ENCODE results near the gene SORL1. TPM values are rescaled to one million over a fixed set of nuclear protein-coding genes. Genes with fewer than 3 reads are reported as not detected.
A peak's percentile ranks its signal among the peaks of the same experiment; 100 is the strongest.

The SORL1 gene
- polyA plus RNA-seq, 1 donor, result 31.0 TPM

DNA sequence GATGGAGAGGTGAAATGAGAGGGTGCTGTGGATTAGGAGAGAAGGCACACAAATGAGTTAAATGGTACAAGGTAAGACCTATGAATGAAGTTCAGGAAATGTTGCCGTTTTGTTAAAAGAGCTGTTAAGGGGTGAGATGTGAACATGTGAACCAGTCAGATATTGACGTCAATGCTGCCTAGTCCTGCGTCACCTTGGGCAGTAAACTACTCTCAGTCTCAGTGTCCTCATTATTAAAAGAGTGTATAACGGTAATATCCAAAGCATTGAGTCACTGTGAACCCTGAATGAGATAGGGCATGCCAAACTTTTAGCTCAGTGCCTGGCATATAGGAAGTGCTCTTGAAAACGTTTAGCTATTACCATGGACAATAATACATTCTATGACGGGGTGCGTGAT lies 33.1 kb downstream of the SORL1 start:
- Histone ChIP-seq H3K9me3 (ENCODE audit: control insufficient read depth, low read depth, low read length) (no peaks in the 10 kb centered on the region), H3K27ac (ENCODE audit: low read length) (no peak overlapping the region), H3K4me1 (ENCODE audit: control insufficient read depth, insufficient read depth, low read length) (no peaks in the 10 kb centered on the region), H3K27me3 (ENCODE audit: control insufficient read depth, insufficient read depth, low read length) (no peaks in the 10 kb centered on the region), H3K36me3 (ENCODE audit: control insufficient read depth, insufficient read depth, low read length) (peaks cover 36% of the 10 kb centered on the region), H3K4me3 (ENCODE audit: low read length) (no peak overlapping the region)
- WGBS (ENCODE audit: insufficient coverage, low lambda C conversion rate), result 100% methylated on average over 1 of the region's 7 CpGs
- DNase-seq, result no peak

DNA sequence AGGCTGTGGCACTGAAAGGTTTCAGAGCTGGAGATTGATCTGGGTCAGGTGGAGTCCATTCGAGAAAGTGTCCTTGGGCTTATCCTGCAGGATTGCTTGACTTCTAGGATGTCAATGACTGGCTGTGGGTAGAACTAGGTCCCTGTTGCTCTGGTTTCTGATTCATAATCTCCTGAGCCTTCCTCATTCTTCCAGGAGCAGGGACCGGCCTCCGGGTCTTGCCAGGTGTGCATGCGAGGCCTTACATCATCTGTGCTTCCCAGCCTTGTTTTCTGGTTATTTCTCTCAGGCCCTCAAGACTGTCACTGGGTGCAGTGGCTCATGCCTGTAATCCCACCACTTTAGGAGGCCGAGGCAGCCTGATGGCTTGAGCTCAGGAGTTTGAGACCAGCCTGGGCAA lies 33.9 kb downstream of the SORL1 start:
- DNase-seq, result no peak
- Histone ChIP-seq H3K27me3 (ENCODE audit: control insufficient read depth, insufficient read depth, low read length) (no peaks in the 10 kb centered on the region), H3K4me3 (ENCODE audit: low read length) (no peak overlapping the region), H3K4me1 (ENCODE audit: control insufficient read depth, insufficient read depth, low read length) (no peaks in the 10 kb centered on the region), H3K36me3 (ENCODE audit: control insufficient read depth, insufficient read depth, low read length) (peaks cover 39% of the 10 kb centered on the region), H3K27ac (ENCODE audit: low read length) (no peak overlapping the region), H3K9me3 (ENCODE audit: control insufficient read depth, low read depth, low read length) (no peaks in the 10 kb centered on the region)
- no CpG with 5 or more reads among the region's 5 CpGs for WGBS (ENCODE audit: insufficient coverage, low lambda C conversion rate)

DNA sequence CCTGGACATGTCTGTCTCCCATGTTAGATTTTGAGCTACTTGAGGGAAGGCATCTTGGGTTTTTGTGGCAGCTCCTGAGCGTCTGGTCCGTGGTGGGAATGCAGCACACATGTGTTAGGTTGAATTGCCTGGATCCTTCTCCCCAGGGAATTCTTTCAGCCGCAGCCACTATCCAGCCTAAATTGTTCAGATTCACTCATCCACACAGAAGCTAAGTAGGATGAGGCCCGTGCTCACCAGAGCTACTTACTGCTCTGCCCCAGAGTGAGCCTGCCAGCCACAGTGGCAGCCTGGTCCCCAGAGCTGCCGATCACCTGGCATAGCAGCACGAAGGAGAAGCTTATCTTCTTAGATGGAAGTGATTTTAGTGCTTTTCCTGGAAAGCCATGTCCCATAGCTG lies 35.1 kb downstream of the SORL1 start:
- no peak overlapping the region for H3K4me3 ChIP-seq (ENCODE audit: low read length)
- H3K9me3 ChIP-seq (ENCODE audit: control insufficient read depth, low read depth, low read length), result no peaks in the 10 kb centered on the region
- H3K36me3 ChIP-seq (ENCODE audit: control insufficient read depth, insufficient read depth, low read length), result peaks cover 44% of the 10 kb centered on the region
- H3K4me1 ChIP-seq (ENCODE audit: control insufficient read depth, insufficient read depth, low read length), result no peaks in the 10 kb centered on the region
- DNase-seq, result no peak
- H3K27me3 ChIP-seq (ENCODE audit: control insufficient read depth, insufficient read depth, low read length), result no peaks in the 10 kb centered on the region
- H3K27ac ChIP-seq (ENCODE audit: low read length), result no peak overlapping the region
- no CpG with 5 or more reads among the region's 6 CpGs for WGBS (ENCODE audit: insufficient coverage, low lambda C conversion rate)

DNA sequence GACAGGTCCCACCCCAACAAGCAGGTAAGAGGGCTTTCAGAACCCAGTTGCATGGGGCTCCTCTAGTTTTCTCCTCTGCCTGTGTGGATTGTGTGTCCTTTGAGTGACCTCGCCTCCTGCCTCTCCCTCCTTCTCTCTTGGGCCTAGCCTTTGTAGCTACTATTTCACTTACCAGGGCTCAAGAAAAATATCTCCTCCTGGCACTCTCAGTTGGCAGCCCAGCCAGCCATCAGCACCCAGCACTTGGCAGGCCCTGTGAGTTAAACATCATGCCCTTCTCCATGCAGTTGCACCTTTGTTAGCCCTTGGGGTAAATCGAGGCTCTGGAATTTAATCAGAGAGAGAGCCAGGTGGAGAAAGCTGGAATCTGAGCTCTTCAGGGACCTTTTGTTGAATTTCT lies 36.1 kb downstream of the SORL1 start:
- DNase-seq, result no peak
- H3K4me1 ChIP-seq (ENCODE audit: control insufficient read depth, insufficient read depth, low read length), result no peaks in the 10 kb centered on the region
- no peak overlapping the region for H3K27ac ChIP-seq (ENCODE audit: low read length)
- no CpG with 5 or more reads among the region's 2 CpGs for WGBS (ENCODE audit: insufficient coverage, low lambda C conversion rate)
- H3K9me3 ChIP-seq (ENCODE audit: control insufficient read depth, low read depth, low read length), result no peaks in the 10 kb centered on the region
- H3K36me3 ChIP-seq (ENCODE audit: control insufficient read depth, insufficient read depth, low read length), result peaks cover 44% of the 10 kb centered on the region
- H3K27me3 ChIP-seq (ENCODE audit: control insufficient read depth, insufficient read depth, low read length), result no peaks in the 10 kb centered on the region
- H3K4me3 ChIP-seq (ENCODE audit: low read length), result no peak overlapping the region

DNA sequence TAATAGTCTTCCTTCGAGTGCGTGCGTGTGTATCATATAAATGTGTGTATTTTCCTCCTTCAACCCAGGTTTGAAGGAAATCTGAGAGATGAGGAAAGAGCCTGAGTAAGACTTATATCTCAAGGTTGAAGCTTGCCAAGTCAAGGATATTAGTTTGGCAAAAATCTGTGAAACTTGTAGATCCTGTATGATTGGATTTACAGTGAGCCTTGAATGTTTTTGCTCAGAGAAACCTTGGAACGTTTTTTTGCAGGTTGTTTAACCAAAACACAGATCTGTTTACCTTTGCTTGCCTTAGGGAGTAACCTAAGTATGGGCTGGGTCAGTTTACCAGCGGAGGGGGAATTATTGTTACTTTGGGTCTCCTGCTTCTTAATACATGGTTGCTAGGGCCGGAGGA lies 36.5 kb downstream of the SORL1 start:
- WGBS (ENCODE audit: insufficient coverage, low lambda C conversion rate), result 87% methylated on average over 3 of the region's 6 CpGs
- no peak overlapping the region for H3K27ac ChIP-seq (ENCODE audit: low read length)

DNA sequence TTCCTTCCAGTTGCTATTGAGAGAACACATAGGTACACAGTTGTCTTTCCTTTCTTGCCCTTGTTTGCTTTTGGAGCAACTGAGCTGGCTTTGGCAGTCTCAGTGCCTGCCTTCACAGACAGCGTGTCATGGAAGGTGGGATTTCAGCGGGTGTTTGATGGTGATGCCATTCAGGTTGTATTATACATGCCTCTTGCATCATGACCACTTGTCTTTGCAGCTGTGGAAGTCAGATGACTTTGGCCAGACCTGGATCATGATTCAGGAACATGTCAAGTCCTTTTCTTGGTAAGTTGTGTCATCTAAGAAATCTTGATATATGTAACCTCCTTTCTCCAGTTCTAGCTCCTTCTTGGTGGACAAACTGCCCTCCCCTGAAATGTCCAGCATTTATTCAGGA lies 37.7 kb downstream of the SORL1 start:
- no peak for DNase-seq
- H3K4me1 ChIP-seq (ENCODE audit: control insufficient read depth, insufficient read depth, low read length), result no peaks in the 10 kb centered on the region
- peaks cover 47% of the 10 kb centered on the region for H3K36me3 ChIP-seq (ENCODE audit: control insufficient read depth, insufficient read depth, low read length)
- H3K27me3 ChIP-seq (ENCODE audit: control insufficient read depth, insufficient read depth, low read length), result no peaks in the 10 kb centered on the region
- WGBS (ENCODE audit: insufficient coverage, low lambda C conversion rate), result no CpG with 5 or more reads among the region's 2 CpGs
- H3K4me3 ChIP-seq (ENCODE audit: low read length), result no peak overlapping the region
- no peak overlapping the region for H3K27ac ChIP-seq (ENCODE audit: low read length)
- no peaks in the 10 kb centered on the region for H3K9me3 ChIP-seq (ENCODE audit: control insufficient read depth, low read depth, low read length)

More for the DNA sequence above, 36.5 kb downstream of the SORL1 start:
- peaks cover 44% of the 10 kb centered on the region for H3K36me3 ChIP-seq (ENCODE audit: control insufficient read depth, insufficient read depth, low read length)
- no peaks in the 10 kb centered on the region for H3K9me3 ChIP-seq (ENCODE audit: control insufficient read depth, low read depth, low read length)
- no peaks in the 10 kb centered on the region for H3K4me1 ChIP-seq (ENCODE audit: control insufficient read depth, insufficient read depth, low read length)
- DNase-seq, result no peak
- no peaks in the 10 kb centered on the region for H3K27me3 ChIP-seq (ENCODE audit: control insufficient read depth, insufficient read depth, low read length)
- no peak overlapping the region for H3K4me3 ChIP-seq (ENCODE audit: low read length)

DNA sequence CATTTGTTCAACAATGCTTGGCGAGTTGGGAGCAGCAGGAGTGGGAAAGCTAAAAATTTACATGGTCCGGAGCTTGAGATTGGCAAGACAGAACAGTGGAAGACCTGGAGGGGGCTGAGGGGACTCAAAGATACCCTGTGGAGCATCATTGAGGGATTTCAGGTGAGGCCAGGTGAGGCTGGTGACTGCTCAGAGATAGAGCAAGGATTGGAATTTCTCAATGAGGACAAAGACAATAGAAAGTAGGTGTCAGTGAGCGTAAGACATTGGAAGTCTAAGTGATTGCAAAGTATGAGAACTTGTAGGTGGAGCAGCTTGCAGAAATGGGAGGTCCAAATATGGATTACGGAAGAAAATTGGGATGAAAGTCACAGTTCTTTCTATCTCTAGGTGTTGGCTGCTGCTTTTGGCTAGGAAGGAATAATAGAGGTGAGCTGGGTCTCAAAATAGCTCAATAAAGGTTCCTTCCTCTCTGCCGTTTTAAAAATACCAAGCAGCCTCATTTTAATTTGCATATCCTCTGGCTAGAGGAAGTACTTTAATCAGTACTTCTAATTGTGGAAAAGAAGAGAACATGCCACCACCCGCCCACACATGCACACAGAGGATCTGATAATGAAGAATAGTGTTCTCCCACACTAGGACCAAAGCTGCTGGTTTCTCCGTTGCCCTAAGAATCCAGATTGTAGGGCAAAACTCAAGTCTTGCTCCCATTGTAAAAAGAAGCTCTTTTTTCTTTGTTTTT lies 42.4 kb downstream of the SORL1 start:
- no peak for DNase-seq
- H3K36me3 ChIP-seq (ENCODE audit: control insufficient read depth, insufficient read depth, low read length), result peaks cover 47% of the 10 kb centered on the region
- WGBS (ENCODE audit: insufficient coverage, low lambda C conversion rate), result 100% methylated on average over 1 of the region's 7 CpGs
- no peaks in the 10 kb centered on the region for H3K4me1 ChIP-seq (ENCODE audit: control insufficient read depth, insufficient read depth, low read length)
- H3K27ac ChIP-seq (ENCODE audit: low read length), result no peak overlapping the region
- no peak overlapping the region for H3K4me3 ChIP-seq (ENCODE audit: low read length)
- H3K27me3 ChIP-seq (ENCODE audit: control insufficient read depth, insufficient read depth, low read length), result no peaks in the 10 kb centered on the region
- H3K9me3 ChIP-seq (ENCODE audit: control insufficient read depth, low read depth, low read length), result no peaks in the 10 kb centered on the region

DNA sequence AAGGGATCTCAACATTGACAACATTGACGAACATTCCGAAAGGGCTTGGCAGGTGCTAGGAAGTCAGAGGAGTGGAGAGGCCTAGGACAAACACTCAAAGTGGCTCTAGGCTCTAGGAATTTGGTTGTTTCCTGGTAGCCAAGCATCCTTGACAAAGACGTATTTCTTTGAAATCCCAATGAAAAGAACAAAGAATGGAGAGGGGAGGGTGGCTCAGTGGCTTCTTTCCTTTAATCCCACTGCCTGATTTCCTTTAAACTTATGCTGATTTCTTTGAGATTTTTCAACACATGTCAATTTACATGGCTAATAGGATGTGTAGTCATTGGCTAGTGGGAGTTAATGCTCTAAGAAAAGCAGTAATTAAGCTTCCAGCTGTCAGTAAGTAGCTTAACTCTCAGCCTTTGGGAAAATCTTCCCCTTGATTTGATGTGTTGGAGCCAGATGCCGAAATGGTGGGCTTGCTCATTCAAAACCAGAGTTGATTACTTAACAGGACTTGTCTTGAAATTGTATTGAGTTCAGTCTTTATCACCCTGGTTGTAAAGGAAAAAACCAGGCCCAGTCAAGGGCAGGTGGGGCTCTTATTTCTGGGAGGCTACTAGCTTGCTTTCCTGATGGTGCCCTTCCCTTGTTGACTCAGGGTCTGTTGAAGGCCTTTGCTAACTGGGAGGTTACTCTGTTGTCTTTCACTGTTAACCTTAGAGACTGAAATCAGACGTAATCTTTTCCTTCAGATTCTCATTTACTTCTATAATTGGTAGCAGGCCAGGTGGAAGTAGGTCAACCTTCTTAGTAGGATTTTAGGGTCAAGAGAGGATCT lies 45.3 kb downstream of the SORL1 start:
- Histone ChIP-seq H3K27me3 (ENCODE audit: control insufficient read depth, insufficient read depth, low read length) (no peaks in the 10 kb centered on the region), H3K36me3 (ENCODE audit: control insufficient read depth, insufficient read depth, low read length) (peaks cover 39% of the 10 kb centered on the region), H3K4me3 (ENCODE audit: low read length) (no peak overlapping the region), H3K27ac (ENCODE audit: low read length) (no peak overlapping the region), H3K9me3 (ENCODE audit: control insufficient read depth, low read depth, low read length) (no peaks in the 10 kb centered on the region), H3K4me1 (ENCODE audit: control insufficient read depth, insufficient read depth, low read length) (no peaks in the 10 kb centered on the region)
- peak in 1 of 2 donors; percentile 27 for DNase-seq
- no CpG with 5 or more reads among the region's 5 CpGs for WGBS (ENCODE audit: insufficient coverage, low lambda C conversion rate)

DNA sequence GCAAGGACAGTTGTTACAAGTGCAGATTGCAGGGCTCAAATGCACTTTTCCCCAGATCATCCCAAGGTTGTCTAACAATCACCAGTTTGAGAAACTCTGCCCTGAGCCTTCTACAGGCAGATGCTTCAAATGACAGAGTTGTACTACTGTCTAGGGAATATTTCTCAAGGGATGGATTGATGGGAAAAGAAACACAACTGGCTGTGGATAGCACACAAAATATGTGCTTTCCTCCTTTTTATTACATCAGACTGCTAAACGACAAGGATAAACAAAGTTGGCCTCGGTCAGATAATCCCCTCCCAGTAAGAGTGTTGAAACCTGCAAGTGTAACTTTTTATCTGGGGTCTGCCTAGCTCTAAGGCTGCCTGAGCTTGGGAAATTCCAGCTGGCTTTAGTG lies 47.3 kb downstream of the SORL1 start:
- DNase-seq, result no peak
- Histone ChIP-seq H3K27ac (ENCODE audit: low read length) (no peak overlapping the region), H3K9me3 (ENCODE audit: control insufficient read depth, low read depth, low read length) (no peaks in the 10 kb centered on the region), H3K27me3 (ENCODE audit: control insufficient read depth, insufficient read depth, low read length) (no peaks in the 10 kb centered on the region), H3K36me3 (ENCODE audit: control insufficient read depth, insufficient read depth, low read length) (peaks cover 37% of the 10 kb centered on the region), H3K4me3 (ENCODE audit: low read length) (no peak overlapping the region), H3K4me1 (ENCODE audit: control insufficient read depth, insufficient read depth, low read length) (no peaks in the 10 kb centered on the region)
- WGBS (ENCODE audit: insufficient coverage, low lambda C conversion rate), result no CpG with 5 or more reads among the region's 2 CpGs

DNA sequence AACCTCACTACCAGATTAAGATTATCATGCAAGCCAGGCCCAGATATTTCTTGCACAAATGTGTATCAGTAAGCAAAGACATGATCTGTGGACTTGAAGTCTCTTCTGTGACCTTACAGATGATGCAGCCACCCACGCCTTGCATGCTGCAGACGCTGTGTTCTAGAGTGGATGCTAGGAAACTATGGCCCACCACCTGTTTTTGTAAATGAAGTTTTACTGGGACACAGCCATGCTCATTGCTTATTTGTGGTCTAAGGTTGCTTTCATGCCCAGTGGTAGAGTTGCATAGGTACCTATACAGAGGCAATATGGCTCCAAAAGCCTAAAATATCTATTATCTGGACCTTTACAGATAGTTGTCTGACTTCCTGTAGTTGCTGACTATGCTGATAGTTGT lies 48.2 kb downstream of the SORL1 start:
- no CpG with 5 or more reads among the region's 2 CpGs for WGBS (ENCODE audit: insufficient coverage, low lambda C conversion rate)
- Histone ChIP-seq H3K27me3 (ENCODE audit: control insufficient read depth, insufficient read depth, low read length) (no peaks in the 10 kb centered on the region), H3K4me1 (ENCODE audit: control insufficient read depth, insufficient read depth, low read length) (no peaks in the 10 kb centered on the region), H3K4me3 (ENCODE audit: low read length) (no peak overlapping the region), H3K27ac (ENCODE audit: low read length) (no peak overlapping the region), H3K9me3 (ENCODE audit: control insufficient read depth, low read depth, low read length) (no peaks in the 10 kb centered on the region), H3K36me3 (ENCODE audit: control insufficient read depth, insufficient read depth, low read length) (peaks cover 35% of the 10 kb centered on the region)
- no peak for DNase-seq

All from large intestine (tissue), 3 donors.